CD4-positive, alpha-beta T cell treated with Interleukin-17A for 4 hours (primary cell): ENCODE results near the gene ARID1B.

Source experiments
- DNase-seq: peaks from one replicate; pipeline ENCODE4 v3.0.0-alpha.2; 2020; ENCODE audit warnings: mixed read lengths

ARID1B gene

DNA sequence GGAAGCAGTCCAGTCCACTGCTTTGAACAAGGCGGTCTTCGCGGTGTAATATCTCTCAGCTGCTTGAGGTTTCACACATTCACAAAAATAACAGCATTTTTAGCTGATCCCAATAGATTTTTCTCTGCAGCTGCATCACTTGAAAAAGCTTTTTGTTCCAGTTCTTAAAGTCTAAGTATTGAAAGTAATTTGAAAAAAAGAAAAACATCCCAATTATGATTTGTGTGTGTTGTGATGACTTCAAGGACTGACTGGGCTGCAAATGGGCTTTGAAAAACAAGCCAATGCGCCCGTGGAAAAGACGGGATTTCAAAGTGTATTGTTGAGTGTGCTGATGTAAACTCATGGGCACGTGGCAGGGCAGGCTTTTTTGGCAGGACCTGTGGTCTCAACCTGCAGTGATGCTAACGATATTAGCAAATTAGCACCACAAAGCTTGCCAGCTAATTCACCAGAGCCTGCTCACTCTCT, 395.1 kb downstream of the ARID1B start:
- DNase-seq = no peak

DNA sequence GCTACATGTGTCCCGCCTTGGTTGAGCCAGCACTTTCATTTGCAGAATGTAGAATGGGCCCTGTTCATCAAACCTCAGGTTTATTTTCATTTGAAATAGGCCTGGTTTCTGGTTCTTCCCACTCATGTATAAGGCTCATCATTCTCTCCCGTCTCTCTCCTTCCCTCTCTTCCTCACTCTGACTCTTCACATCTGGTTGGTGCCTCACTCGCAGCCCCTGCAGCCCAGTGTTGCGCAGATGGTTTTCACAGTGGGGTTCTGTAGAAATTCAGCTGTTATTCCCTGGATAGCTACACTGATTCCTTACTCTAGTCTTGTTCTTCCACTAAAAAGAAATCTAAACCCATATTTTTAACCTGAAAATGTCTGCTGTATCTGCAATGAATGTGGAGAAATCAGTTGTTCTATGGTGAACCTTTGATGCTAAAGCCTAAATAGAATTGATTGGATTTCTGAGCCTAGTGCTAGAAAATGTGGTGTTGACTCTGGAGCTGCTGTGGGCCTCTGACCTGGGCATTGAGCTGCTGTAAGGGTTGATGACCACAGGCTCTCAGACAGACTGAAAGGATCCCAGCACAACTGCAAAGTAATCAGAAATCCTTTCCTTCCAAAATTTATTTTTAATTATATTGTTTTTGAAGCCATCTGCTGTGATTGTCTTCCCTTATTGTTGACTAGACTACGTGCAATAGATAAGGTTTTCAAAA, 395.8 kb downstream of the ARID1B start:
- no peak for DNase-seq

DNA sequence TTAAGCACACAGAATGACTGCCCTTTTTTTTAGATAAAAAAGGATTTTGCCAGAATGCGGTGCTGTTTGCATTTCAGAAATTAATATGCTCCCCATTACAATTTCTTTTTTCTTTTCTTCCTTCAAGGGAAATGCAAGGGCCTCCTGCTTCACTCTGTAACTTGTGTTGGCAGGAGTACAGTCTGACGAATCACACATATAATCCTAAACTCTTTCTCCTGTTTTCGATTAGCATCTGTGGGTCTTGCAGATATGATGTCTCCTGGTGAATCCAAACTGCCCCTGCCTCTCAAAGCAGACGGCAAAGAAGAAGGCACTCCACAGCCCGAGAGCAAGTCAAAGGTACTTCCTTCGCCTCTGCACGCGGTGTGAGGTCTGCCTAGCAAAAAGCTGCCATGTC, 396.6 kb downstream of the ARID1B start:
- DNase-seq = no peak

DNA sequence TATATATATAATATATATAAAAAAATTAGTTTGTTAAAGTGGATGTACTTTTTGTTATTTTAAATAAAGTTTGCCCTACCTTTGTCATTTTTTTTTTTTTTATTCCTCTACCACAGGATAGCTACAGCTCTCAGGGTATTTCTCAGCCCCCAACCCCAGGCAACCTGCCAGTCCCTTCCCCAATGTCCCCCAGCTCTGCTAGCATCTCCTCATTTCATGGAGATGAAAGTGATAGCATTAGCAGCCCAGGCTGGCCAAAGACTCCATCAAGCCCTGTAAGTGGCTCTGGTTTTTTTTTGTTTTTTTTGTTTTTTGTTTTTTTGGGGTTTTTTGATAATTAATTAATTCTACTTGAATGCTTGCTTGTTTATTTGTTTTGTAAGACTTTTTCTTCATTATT, 397.6 kb downstream of the ARID1B start:
- no peak for DNase-seq

DNA sequence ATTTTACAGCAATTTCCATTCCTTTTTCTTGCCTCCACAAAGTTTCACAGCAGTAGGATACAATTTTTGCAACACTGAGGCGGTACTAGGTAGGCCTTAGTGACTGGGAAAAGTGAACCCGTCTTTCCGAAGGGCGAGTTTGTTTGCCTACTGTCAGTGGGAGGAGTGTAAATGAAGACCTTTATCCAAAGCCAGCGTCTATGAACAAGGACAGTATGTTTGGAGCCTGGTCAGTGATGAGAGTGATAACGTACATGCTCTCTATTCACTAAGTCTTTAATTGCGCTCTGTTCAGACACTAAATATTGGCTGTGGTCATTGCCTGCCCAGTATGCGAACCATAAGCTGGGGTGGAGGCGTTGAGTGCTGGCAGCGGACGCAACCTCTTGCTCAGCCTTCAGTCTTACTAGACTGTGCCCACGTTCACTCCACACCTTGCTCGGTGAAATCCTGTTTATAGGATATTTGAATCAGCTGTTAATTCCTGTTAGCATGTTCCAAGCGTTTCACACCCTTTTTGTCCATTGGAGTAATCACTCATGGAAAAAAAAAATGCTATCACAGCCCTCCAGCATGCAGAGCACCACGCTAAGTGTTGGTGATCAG, 400.7 kb downstream of the ARID1B start:
- no peak for DNase-seq

DNA sequence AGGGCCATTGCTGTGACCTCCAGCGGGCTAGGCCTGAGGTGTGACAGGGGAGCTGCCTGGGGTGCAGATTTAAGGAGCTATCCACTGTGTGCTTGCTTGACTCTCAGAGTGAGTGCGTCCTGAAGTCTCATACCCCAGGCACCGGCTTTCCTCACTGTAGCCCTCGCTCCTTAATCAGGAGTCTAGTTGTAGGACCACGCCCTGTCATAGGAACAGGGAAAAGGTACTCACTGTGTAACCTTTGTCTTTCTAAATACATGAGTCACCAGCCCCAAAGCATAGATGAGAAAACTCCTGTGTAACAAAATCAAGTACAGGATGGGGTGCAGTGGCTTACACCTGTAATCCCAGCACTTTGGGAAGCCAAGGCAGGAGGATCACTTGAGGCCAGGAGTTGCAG, 404.5 kb downstream of the ARID1B start:
- no peak for DNase-seq

DNA sequence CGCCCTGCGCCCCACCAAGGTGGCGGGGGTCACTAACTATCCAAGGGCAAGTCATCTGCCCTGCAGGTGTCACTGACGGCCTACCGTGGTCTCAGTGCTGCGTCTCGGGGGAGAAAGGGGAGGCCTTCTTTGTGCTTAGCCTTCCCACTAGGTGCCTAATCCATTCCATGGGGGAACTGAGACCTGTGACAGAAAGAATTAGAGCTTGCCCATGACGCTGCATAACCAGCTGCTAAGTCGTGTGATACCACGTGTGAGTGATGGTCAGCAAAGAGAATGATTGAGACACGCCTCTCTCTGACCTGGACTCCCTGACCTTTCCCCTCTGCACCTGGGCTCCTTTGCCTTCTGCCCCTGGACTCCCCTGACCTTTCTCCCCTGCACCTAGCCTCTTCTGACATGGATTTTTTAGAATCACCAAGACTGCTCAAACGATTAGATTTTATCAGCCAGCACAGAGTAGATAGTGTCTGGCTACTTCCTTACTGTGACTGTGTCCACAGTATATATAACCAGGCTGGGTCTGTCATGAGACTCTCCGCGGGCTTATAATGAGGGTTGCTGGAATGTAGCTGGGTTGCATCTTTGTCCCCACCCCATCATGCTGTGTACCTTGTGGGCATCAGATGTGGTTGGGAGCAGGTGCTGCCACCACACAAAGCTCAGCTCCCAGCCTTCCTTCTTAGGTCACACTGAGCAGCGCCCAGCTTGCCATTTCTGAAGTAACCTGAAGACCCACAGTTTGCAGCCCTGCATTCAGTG, 405.5 kb downstream of the ARID1B start:
- no peak for DNase-seq

DNA sequence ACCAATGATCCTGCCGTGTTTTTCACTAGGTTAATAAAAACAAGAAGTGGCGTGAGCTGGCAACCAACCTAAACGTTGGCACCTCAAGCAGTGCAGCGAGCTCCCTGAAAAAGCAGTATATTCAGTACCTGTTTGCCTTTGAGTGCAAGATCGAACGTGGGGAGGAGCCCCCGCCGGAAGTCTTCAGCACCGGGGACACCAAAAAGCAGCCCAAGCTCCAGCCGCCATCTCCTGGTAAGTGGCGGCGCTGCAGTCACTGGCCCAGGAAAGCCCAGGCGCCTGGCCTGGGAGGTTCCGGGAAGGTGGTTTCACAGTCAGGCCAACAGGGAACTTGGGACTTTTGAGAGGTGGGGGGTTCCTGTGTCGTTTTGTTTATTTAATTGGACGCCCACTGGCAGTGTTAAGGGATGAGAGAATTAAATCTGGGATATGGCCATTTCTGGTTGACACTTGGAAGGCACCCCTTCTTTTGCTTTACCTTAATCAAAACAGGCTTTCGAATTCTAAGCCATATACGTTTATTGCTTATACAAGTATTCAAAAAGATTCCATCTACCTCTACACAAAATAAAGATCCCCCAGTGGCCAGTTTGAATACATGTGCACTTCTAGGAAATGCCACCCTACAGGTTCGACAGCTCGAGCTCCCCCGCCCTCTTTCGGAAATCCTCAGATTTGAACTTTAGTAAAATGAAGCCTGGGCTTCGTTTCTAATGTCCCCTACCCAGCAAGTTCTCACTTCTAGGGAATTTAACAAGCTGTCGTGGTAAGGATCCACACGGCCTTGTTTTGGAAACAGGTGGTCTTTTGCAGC, 407.2 kb downstream of the ARID1B start:
- DNase-seq = peak; percentile 67

DNA sequence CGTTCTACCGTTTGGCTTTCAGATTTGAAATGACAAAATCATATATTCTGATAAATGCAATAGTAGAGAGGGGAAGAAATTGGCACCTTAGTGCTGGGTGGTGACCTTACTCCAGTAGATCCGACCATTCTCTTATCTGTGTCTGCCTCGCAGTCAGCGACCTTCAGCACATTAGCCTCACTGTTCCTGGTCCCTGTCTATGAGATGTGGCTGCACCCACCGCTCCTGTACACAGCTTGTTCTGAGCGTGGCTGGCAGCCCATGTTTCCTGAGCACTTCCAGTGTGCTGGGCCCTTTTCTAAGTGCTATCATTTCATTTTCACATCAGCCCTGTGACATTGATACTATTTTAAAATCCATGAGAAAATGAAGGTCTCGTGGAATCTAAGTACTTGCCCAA, 408.0 kb downstream of the ARID1B start:
- no peak for DNase-seq

DNA sequence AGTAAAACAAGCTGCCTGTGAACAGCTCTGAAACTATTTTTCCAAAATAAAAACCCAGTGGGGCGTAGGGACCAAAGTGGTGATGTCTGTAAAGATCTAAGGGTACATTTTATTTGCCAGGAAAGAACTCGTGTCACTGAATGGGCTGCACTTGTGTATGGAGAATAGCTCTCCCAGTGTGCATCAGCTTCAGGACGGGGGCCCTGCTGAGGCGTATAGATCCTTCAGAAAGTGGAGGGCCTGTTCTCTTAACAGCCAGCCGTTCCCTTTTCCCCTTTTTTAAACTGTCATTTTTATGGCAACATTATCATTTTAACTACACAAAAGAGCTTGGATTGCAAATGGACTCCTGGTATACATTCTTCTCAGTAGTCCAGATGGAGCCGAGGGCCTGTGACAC, 408.8 kb downstream of the ARID1B start:
- DNase-seq = no peak

DNA sequence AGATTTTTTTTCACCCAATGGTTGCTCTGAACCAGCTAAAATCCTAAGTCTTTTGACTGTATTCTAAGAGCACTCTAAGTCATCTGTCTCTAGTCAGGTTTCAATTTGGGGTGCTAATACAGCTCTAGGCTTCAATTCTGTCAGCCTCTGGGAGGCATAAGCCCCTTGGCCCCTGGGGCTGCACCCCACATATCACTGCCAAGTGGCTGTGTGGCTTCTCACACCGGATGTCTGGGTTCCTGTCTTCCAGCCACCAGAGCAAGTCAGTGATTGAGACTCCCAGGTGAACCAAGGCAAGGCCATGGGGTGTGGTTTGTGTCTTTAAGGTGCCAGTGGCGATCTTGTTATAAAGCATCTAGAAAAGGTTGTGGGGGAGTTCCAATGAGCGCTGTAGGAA, 409.6 kb downstream of the ARID1B start:
- DNase-seq = peak; percentile 9

DNA sequence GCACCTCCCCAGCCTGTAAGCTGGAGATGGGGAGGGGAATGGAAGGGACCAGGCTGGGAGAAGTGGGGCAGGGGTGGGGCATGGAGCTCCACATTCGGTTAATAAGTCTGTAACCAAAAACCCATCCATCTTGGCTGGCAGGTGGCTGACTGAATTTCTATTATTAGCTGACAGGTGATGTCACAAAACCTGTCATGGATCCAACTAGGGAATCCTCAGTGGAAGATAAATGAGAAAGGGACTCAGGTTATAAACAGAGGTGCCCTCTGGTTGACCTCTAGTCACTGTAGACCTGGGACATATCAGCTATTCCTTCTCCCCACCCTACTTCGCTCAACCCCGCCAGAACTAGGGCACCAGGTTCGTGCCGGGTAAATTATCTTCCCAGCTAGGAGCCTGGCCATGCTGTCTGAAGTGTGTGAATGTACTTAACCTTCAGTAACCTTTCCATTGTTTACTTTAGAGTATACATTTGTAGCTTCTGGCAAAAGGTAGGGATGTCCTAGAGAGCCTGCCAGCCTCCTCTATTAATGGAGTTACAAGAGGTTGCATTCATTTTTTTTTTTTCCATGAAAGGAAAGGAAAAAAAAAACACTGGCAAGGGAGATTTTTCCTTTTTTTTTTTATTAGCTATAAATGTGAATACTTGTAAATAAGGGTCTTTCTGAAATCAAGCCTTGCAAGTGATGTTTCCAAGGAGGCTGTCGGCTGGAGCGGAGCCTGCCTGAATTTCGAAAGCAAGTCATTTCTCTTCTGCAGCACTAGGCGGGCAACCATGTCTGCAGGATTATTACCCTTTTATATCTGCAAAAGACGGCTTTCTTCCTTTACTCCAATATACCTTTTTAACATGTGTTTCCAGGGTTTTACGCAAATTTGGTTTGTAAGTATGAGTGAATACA, 410.3 kb downstream of the ARID1B start:
- DNase-seq = no peak

DNA sequence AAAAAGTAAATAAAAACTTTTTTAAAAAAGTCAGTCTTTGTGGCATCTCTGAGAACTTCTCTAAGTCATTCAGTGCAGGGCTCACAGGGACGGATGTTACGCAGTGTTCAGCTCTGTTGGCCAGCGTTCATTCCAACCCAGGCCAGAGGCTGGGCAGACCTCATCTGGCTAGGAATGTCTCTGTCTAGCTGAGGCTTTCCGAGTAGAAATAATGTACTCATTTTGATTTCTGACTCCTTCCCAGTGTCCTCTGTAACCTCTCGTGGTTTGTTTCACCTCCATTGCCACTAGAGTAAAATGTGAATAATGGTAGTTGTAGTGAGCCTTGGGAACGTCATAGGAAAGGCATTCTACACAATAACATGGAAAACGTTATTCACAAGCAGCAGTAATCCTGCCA, 411.0 kb downstream of the ARID1B start:
- no peak for DNase-seq

DNA sequence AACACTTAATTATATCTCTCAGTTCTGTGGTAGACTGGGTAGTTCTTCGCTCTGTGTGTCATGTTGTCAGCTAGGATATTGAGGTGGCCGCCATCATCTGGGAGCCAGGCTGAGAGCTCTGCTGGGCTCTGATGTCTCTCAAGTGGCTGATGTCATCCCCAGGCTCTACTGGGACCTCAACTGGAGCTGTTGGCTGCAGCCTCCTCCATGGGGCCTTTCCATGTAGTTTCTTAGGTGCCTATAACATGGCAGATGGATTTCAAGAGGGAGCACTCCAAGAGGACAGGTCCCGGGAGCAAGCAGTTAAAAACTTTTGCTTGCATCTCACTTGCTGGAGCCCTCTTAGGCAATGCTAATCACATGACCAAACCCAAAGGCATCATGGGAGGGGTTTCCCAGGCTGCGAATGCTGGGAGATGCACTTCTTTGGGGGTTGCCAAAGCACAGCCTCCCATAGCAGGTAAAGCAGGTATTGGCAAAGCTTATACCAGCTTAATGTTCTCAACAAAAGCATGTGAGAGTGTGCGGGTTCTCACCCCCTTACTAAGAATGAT, 416.3 kb downstream of the ARID1B start:
- DNase-seq = no peak

DNA sequence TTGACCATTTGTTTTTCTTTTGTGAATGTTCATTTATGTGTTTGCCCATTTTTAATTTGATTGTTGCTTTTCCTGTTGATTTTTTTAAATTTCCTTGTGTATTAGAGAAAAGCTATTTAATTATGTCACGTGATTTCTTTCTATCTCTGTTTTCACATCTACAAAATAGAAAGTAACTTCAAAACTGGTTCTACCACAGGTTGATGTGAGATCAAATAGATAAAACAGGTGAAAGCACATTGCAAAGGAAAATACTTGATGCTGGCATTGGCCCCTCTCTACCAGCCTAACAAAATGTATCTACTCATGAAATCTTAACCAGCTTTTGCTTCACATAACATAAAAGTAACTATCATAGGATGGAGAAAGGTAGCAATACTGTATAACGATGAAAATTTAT, 416.9 kb downstream of the ARID1B start:
- no peak for DNase-seq

DNA sequence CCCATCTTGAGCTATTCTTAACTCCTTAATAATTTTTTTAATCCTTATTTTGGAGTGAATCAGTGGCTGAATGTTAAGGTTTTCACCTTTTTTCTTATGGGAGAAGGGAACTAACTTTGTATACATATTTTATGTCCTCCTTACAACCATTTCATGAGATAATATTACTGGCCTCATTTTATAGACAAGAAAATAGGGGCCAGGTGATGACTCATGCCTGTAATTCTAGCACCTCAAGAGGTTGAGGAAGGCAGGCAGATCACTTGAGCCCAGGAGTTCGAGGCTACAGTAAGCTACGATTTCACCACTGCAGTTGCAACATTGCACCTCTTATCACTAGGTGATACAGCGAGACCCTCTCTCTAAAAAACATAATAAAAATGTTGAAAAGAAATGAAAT, 417.5 kb downstream of the ARID1B start:
- no peak for DNase-seq

DNA sequence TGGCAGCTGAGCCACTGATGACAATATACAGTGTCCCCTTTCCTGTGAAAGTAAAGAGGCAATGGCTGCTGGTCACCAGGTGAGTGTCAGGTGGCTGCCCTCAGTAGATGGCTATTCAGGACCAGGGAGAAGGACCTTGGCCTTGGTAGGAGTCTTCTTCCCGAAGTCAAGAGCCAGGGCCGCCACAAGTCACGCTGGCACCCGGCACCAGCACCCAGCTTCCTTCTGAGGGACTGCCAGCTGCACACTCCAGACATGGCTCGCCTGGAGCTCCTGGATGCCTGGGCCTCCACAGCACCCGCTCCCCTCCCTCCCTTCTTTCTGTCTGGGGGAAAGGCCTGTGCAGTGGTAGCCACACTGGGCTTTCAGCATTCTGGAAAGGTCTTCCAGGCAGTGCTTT, 419.2 kb downstream of the ARID1B start:
- no peak for DNase-seq

DNA sequence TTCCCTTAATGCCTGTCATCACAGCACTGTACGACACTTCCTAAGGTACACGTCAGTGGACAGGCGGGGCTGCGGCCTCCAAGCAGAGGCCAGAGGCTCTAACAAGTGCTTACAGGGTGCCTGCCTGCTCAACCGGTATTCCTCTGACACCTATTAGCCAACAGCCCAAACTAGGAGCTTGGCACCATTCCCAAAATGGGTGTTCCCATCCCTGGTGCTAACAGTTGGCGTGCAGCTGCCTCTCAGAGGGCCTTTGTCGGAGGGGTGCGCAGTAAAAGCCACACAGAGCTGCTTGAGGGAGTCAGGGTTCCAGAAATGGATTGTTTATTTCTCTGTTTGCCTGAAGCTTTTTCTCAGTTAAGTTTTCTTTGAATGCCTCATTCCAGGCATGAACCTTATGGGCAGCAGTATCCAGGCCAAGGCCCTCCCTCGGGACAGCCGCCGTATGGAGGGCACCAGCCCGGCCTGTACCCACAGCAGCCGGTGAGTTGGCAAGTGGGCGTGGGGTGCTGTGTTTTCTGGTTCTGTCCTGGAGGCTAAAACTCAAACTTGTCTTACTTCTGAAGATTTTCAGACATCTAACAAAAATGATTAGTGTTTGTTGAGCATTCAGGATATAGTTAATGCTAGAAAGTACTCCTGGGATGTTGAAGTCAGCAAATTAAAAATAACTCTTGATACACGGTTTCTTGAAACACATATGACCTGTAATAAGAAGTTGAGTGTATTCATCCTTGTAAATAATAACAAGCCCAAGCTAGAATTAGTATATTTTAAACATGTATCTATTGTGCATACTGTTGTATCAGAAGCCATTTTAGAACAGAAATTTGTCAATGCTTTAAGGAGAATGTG, 421.5 kb downstream of the ARID1B start:
- DNase-seq = no peak

DNA sequence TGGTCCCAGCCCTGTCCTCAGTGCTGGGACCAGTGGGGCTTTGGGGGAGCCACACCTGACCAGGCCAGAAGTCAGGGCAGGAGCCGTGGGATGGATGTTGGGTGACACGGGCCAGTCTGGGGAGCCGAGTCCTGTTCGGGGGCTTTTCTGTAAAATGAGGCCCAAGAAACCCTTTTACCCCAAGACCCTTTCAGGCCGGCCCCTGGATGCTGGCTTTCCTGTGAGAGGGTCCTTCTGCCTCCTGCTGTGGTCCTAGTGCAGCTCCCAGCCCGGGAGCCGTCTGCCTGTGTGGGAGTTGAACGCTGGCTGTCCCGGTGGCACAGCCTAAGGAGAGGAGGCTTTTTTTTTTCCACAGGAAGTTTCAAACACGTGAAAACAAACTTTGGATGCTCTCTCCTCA, 422.9 kb downstream of the ARID1B start:
- no peak for DNase-seq

DNA sequence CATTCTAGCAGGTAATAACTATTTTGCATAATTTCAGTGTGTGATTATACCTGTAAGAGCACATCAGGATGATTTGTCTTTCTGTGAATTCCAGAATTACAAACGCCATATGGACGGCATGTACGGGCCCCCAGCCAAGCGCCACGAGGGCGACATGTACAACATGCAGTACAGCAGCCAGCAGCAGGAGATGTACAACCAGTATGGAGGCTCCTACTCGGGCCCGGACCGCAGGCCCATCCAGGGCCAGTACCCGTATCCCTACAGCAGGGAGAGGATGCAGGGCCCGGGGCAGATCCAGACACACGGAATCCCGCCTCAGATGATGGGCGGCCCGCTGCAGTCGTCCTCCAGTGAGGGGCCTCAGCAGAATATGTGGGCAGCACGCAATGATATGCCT, 423.4 kb downstream of the ARID1B start:
- no peak for DNase-seq

DNA sequence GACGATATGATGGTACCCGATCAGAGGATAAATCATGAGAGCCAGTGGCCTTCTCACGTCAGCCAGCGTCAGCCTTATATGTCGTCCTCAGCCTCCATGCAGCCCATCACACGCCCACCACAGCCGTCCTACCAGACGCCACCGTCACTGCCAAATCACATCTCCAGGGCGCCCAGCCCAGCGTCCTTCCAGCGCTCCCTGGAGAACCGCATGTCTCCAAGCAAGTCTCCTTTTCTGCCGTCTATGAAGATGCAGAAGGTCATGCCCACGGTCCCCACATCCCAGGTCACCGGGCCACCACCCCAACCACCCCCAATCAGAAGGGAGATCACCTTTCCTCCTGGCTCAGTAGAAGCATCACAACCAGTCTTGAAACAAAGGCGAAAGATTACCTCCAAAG, 423.9 kb downstream of the ARID1B start:
- no peak for DNase-seq
